HS-5 (cell line): ENCODE measurements around the gene ANXA6.
A peak's percentile ranks its signal among the peaks of the same experiment; 100 is the strongest.
"Not testable (repeated sequence)": the region's sequence is repeated elsewhere in the genome, so short reads cannot be mapped to it uniquely, and the experiment has no call there.

Experiments used
- DNase-seq: peaks from one replicate; pipeline ENCODE4 v3.0.0-alpha.2; 2012; ENCODE audit warnings: low read depth

ANXA6 gene

GRCh38 chr5:151157426-151158286 is at the start of gene ANXA6:
TSS of gene ANXA6 (minus strand) at chr5:151157779. CDS start at chr5:151147901, 9,878 bp downstream.
- DNase-seq, result peak; percentile 36

GRCh38 chr5:151205411-151205810 is 47.8 kb upstream of the ANXA6 start:
- no peak for DNase-seq

GRCh38 chr5:151204051-151204450 is 46.5 kb upstream of the ANXA6 start:
- no peak for DNase-seq

GRCh38 chr5:151202381-151203139 is 45.0 kb upstream of the ANXA6 start:
- no peak for DNase-seq

- no peak for DNase-seq
These were observed 43.5 kb upstream of the ANXA6 start for GRCh38 chr5:151200913-151201595.

- DNase-seq, result no peak
These were observed 42.1 kb upstream of the ANXA6 start for GRCh38 chr5:151199581-151200185.

- DNase-seq, result no peak
These were observed 41.3 kb upstream of the ANXA6 start for GRCh38 chr5:151198861-151199260.

GRCh38 chr5:151197291-151197600 is 39.7 kb upstream of the ANXA6 start:
- DNase-seq, result not testable (repeated sequence)

GRCh38 chr5:151196556-151197290 is 39.1 kb upstream of the ANXA6 start:
- DNase-seq, result no peak

- DNase-seq, result no peak
These were observed 38.0 kb upstream of the ANXA6 start for GRCh38 chr5:151195622-151196021.

- no peak for DNase-seq
These were observed 35.0 kb upstream of the ANXA6 start for GRCh38 chr5:151192626-151193025.

- no peak for DNase-seq
These were observed 34.1 kb upstream of the ANXA6 start for GRCh38 chr5:151191661-151192060.

- DNase-seq, result no peak
These were observed 31.6 kb upstream of the ANXA6 start for GRCh38 chr5:151189151-151189550.

- no peak for DNase-seq
These were observed 29.0 kb upstream of the ANXA6 start for GRCh38 chr5:151186538-151186937.

GRCh38 chr5:151186052-151186451 is 28.5 kb upstream of the ANXA6 start:
- DNase-seq, result no peak

- DNase-seq, result no peak
These were observed 26.9 kb upstream of the ANXA6 start for GRCh38 chr5:151184316-151185042.

- no peak for DNase-seq
These were observed 26.1 kb upstream of the ANXA6 start for GRCh38 chr5:151183456-151184245.

GRCh38 chr5:151182976-151183375 is 25.4 kb upstream of the ANXA6 start:
- no peak for DNase-seq

- DNase-seq, result no peak
These were observed 24.9 kb upstream of the ANXA6 start for GRCh38 chr5:151182524-151182900.
